GM19463 (cell line): ENCODE measurements around the gene ALG14.
"Not testable (repeated sequence)": the region's sequence is repeated elsewhere in the genome, so short reads cannot be mapped to it uniquely, and the experiment has no call there.

ENCODE experiments used
- ATAC-seq: cut with Tn5 transposase; IDR thresholded peaks from one replicate; pipeline ENCODE4 v1.9.1; 2021; ENCODE audit warnings: mild to moderate bottlenecking, moderate library complexity; ENCODE audit not compliant: unreplicated experiment

Gene ALG14

GRCh38 chr1:95013950-95014574 lies 58.7 kb downstream of the ALG14 start:
- no peak for ATAC-seq

- ATAC-seq = no peak
These were observed 60.4 kb downstream of the ALG14 start for GRCh38 chr1:95012389-95012788.

GRCh38 chr1:95010158-95010557 lies 62.6 kb downstream of the ALG14 start:
- ATAC-seq = no peak

- no peak for ATAC-seq
These were observed 65.1 kb downstream of the ALG14 start for GRCh38 chr1:95007687-95008086.

GRCh38 chr1:95006681-95007080 lies 66.1 kb downstream of the ALG14 start:
- no peak for ATAC-seq

GRCh38 chr1:95005584-95005983 lies 67.2 kb downstream of the ALG14 start:
- no peak for ATAC-seq

GRCh38 chr1:95004013-95004412 lies 68.7 kb downstream of the ALG14 start:
- no peak for ATAC-seq

- ATAC-seq = no peak
These were observed 69.4 kb downstream of the ALG14 start for GRCh38 chr1:95003433-95003738.

- no peak for ATAC-seq
These were observed 70.0 kb downstream of the ALG14 start for GRCh38 chr1:95002540-95003432.

- ATAC-seq = no peak
These were observed 70.6 kb downstream of the ALG14 start for GRCh38 chr1:95002164-95002539.

GRCh38 chr1:94999456-95000131 lies 73.2 kb downstream of the ALG14 start:
- ATAC-seq = no peak

- ATAC-seq = no peak
These were observed 74.0 kb downstream of the ALG14 start for GRCh38 chr1:94998748-94999147.

- no peak for ATAC-seq
These were observed 74.6 kb downstream of the ALG14 start for GRCh38 chr1:94998114-94998513.

- not testable (repeated sequence) for ATAC-seq
These were observed 77.2 kb downstream of the ALG14 start for GRCh38 chr1:94995536-94995935.

GRCh38 chr1:94994805-94995204 lies 77.9 kb downstream of the ALG14 start:
- ATAC-seq = no peak

GRCh38 chr1:94993931-94994645 lies 78.7 kb downstream of the ALG14 start:
- no peak for ATAC-seq

GRCh38 chr1:94992863-94993563 lies 79.7 kb downstream of the ALG14 start:
- no peak for ATAC-seq

GRCh38 chr1:94992161-94992560 lies 80.6 kb downstream of the ALG14 start:
- ATAC-seq = no peak

GRCh38 chr1:94989911-94990473 lies 82.8 kb downstream of the ALG14 start:
- no peak for ATAC-seq

GRCh38 chr1:94989398-94989797 lies 83.4 kb downstream of the ALG14 start:
- ATAC-seq = no peak
